Gastrocnemius medialis (tissue), 4 donors: ENCODE results near the gene B3GNT2. TPM values are rescaled to one million over a fixed set of nuclear protein-coding genes. Genes with fewer than 3 reads are reported as not detected.
"Not testable (repeated sequence)": the region's sequence is repeated elsewhere in the genome, so short reads cannot be mapped to it uniquely, and the experiment has no call there.

Experiments
- ATAC-seq, 2 donors: fragments of 150-250 bp; one replicate each; pipeline ENCODE4 v1.9.1; 2016
- DNase-seq, 2 donors: peaks; one replicate each; pipeline ENCODE4 v3.0.0-alpha.2; 2019
- H3K27ac ChIP-seq, 4 donors: fragments of 200-600 bp; sonication (generic); 1 replicate in 1 of 4; 2 replicates in 3 of 4; pipeline ENCODE4 v1.5.1; 2016 to 2018; ENCODE audit warnings: mild to moderate bottlenecking in 2 of 4, moderate library complexity in 1 of 4
- H3K27me3 ChIP-seq, 3 donors: fragments of 200-600 bp; sonication (generic) in 2 of 3; 1 replicate in 1 of 3; 2 replicates in 2 of 3; pipeline versions ENCODE4 v1.5.1 to v1.6.0; 2016 to 2019; ENCODE audit warnings: mild to moderate bottlenecking in 1 of 3, moderate library complexity in 1 of 3
- H3K36me3 ChIP-seq, 2 donors: fragments of 200-600 bp; sonication (generic) in 1 of 2; one replicate each; pipeline ENCODE4 v1.5.1; 2017 to 2018
- H3K4me1 ChIP-seq, 2 donors: fragments of 200-600 bp; sonication (generic) in 1 of 2; one replicate each; pipeline ENCODE4 v1.5.1; 2016 to 2017; ENCODE audit warnings: mild to moderate bottlenecking in 2 of 2
- H3K4me3 ChIP-seq, 4 donors: fragments of 200-600 bp; sonication (generic) in 3 of 4; 1 replicate in 1 of 4; 2 replicates in 3 of 4; pipeline ENCODE4 v1.5.1; 2016 to 2019; ENCODE audit warnings: mild to moderate bottlenecking in 2 of 4
- H3K9me3 ChIP-seq, 3 donors: fragments of 200-600 bp; sonication (generic) in 2 of 3; 1 replicate in 1 of 3; 2 replicates in 2 of 3; pipeline ENCODE4 v1.5.1; 2016 to 2019
- CTCF ChIP-seq, 5 experiments: fragments of 450-650 bp in 3 of 5; fragments of 200-600 bp in 2 of 5; sonication (generic) in 2 of 5; IDR thresholded peaks in 4 of 5; conservative IDR thresholded peaks in 1 of 5; 1 replicate in 4 of 5; 2 replicates in 1 of 5; pipeline ENCODE4 v1.5.1; 2016 to 2019; ENCODE audit warnings: antibody characterized with exemption in 5 of 5, mild to moderate bottlenecking in 3 of 5, moderate library complexity in 3 of 5
- POLR2A ChIP-seq, 2 donors: fragments of 450-650 bp; IDR thresholded peaks; one replicate each; pipeline ENCODE4 v1.6.1; 2017; ENCODE audit warnings: antibody characterized with exemption in 2 of 2, mild to moderate bottlenecking in 2 of 2, moderate library complexity in 2 of 2
- in situ Hi-C, 4 donors: fragments of 200-750 bp; cut with MboI; loops; one replicate each; pipeline versions ENCODE4 v1.15.0 to v1.8.0; 2017; ENCODE audit warnings: low sequenced_read_pairs in 4 of 4
- intact Hi-C: fragments of 100-400 bp; cut with DNase I; formaldehyde crosslinking; loops from one replicate; pipeline ENCODE4 v1.15.1; 2023; ENCODE audit warnings: low total_unique reads
- microRNA-seq, 2 donors: library from miRNA; unstranded; fragments of <30 nt; microRNA quantifications; one replicate each; pipeline ENCODE4, GENCODE V29; 2016; ENCODE audit warnings: borderline replicate concordance in 2 of 2
- total RNA-seq, 4 donors: library from RNA; depleted of rRNA; stranded (reverse); fragments of >200 nt; gene quantifications; one replicate each; pipeline versions ENCODE4 v1.1.0 to v1.2.3, GENCODE V29; 2016

The B3GNT2 gene
- total RNA-seq, 4 donors from 2014 or later: 3.6 to 4.8 (median 4.0) TPM

GRCh38 chr2:62266433-62267038, 70.6 kb downstream of the B3GNT2 start:
- in situ Hi-C loops: no loop called here
- ATAC-seq: no peak
- intact Hi-C loops: no loop called here

GRCh38 chr2:62267696-62268095, 71.8 kb downstream of the B3GNT2 start:
- ATAC-seq (no peak), DNase-seq (no peak)
- intact Hi-C loops: no loop called here
- H3K9me3 ChIP-seq: no peaks in the 10 kb centered on the region
- no peaks in the 10 kb centered on the region for H3K27me3 ChIP-seq
- TF ChIP-seq CTCF (IDR thresholded peaks at IDR 0.05 in 4 of 5, conservative IDR thresholded peaks at IDR 0.05 in 1 of 5) (no peak), POLR2A (IDR thresholded peaks at IDR 0.05) (no peak)
- no peak overlapping the region for H3K4me3 ChIP-seq
- H3K27ac ChIP-seq: no peak overlapping the region
- H3K36me3 ChIP-seq: no peaks in the 10 kb centered on the region
- in situ Hi-C loops: no loop called here
- no peaks in the 10 kb centered on the region for H3K4me1 ChIP-seq

More at GRCh38 chr2:62266433-62267038, 70.6 kb downstream of the B3GNT2 start:
- Histone ChIP-seq H3K27me3 (no peaks in the 10 kb centered on the region), H3K27ac (no peak overlapping the region), H3K36me3 (no peaks in the 10 kb centered on the region), H3K4me1 (no peaks in the 10 kb centered on the region), H3K9me3 (no peaks in the 10 kb centered on the region), H3K4me3 (no peak overlapping the region)
- no peak for DNase-seq
- TF ChIP-seq CTCF (IDR thresholded peaks at IDR 0.05 in 4 of 5, conservative IDR thresholded peaks at IDR 0.05 in 1 of 5) (no peak), POLR2A (IDR thresholded peaks at IDR 0.05) (no peak)

GRCh38 chr2:62268681-62269188, 72.8 kb downstream of the B3GNT2 start:
- H3K36me3 ChIP-seq, H3K9me3 ChIP-seq, H3K4me3 ChIP-seq, intact Hi-C loops, H3K27ac ChIP-seq, in situ Hi-C loops, H3K4me1 ChIP-seq, ATAC-seq, H3K27me3 ChIP-seq, DNase-seq: not testable (repeated sequence)

GRCh38 chr2:62270728-62271127, 74.8 kb downstream of the B3GNT2 start:
- H3K4me1 ChIP-seq: no peaks in the 10 kb centered on the region
- no peaks in the 10 kb centered on the region for H3K27me3 ChIP-seq
- H3K4me3 ChIP-seq: no peak overlapping the region
- DNase-seq: no peak
- no peaks in the 10 kb centered on the region for H3K9me3 ChIP-seq
- no peaks in the 10 kb centered on the region for H3K36me3 ChIP-seq
- ATAC-seq: no peak
- intact Hi-C loops: no loop called here
- H3K27ac ChIP-seq: no peak overlapping the region
- TF ChIP-seq CTCF (IDR thresholded peaks at IDR 0.05 in 4 of 5, conservative IDR thresholded peaks at IDR 0.05 in 1 of 5) (no peak), POLR2A (IDR thresholded peaks at IDR 0.05) (no peak)
- in situ Hi-C loops: no loop called here

Small RNAs within 50 kb of the gene (microRNA-seq; reads per million reads assigned to microRNA genes)
- gene MIR5192: 0 reads per million in 2 donors
